ENCODE data around the gene CBL. TPM values are rescaled to one million over a fixed set of nuclear protein-coding genes. Genes with fewer than 3 reads are reported as not detected.

Gene CBL
- total RNA-seq, 4 donors from 2014 or later = 9.9 to 14.2 (median 12.4) TPM

- Histone ChIP-seq H3K27ac (peak overlapping the region in 1 of 4 donors; percentile 51), H3K36me3 (peaks cover 6 to 84% (median 17%) of the 10 kb centered on the region in 3 donors), H3K4me1 (peaks cover 0 to 22% (median 7%) of the 10 kb centered on the region in 3 donors), H3K4me3 (no peak overlapping the region), H3K9me3 (no peaks in the 10 kb centered on the region), H3K27me3 (no peaks in the 10 kb centered on the region)
- TF ChIP-seq CTCF (IDR thresholded peaks at IDR 0.05) (no peak), POLR2A (IDR thresholded peaks at IDR 0.05) (no peak)
- DNase-seq = no peak
- intact Hi-C loops (cut with DNase I) = loop anchor here (10.0 kb wide), 1 partner anchor 95 kb away; the partner anchor contains the start of gene CBL
- 90 to 98% methylated on average over 7 to 9 of the region's 9 CpGs for WGBS, 2 donors
Observed at GRCh38 chr11:119299416-119299815, 93.3 kb downstream of the CBL start.

- no peak overlapping the region for H3K4me3 ChIP-seq
- H3K27ac ChIP-seq = peak overlapping the region in 3 of 4 donors; percentile 5 to 51 (median 43)
- intact Hi-C loops (cut with DNase I) = no loop called here
- H3K4me1 ChIP-seq = peaks cover 0 to 22% (median 7%) of the 10 kb centered on the region in 3 donors
- TF ChIP-seq CTCF (IDR thresholded peaks at IDR 0.05) = no peak
- no peak for TF ChIP-seq POLR2A (IDR thresholded peaks at IDR 0.05)
- WGBS, 2 donors = 65 to 76% methylated on average over 3 of the region's 3 CpGs
- no peaks in the 10 kb centered on the region for H3K27me3 ChIP-seq
- H3K36me3 ChIP-seq = peaks cover 6 to 91% (median 17%) of the 10 kb centered on the region in 3 donors
- no peak for DNase-seq
- H3K9me3 ChIP-seq = no peaks in the 10 kb centered on the region
Observed at GRCh38 chr11:119300198-119300964, 94.2 kb downstream of the CBL start.

GRCh38 chr11:119303227-119303718 is 97.1 kb downstream of the CBL start:
- WGBS, 2 donors = 81 to 84% methylated on average over 5 of the region's 5 CpGs
- DNase-seq = no peak

GRCh38 chr11:119305556-119306372 is 99.6 kb downstream of the CBL start:
- intact Hi-C loops (cut with DNase I) = no loop called here
- Histone ChIP-seq H3K36me3 (peaks cover 0 to 84% (median 6%) of the 10 kb centered on the region in 3 donors), H3K27ac (peak overlapping the region; percentile 46 to 78 (median 73)), H3K4me1 (peaks cover 5 to 45% (median 19%) of the 10 kb centered on the region in 3 donors), H3K9me3 (no peaks in the 10 kb centered on the region), H3K27me3 (no peaks in the 10 kb centered on the region), H3K4me3 (no peak overlapping the region)
- no peak for DNase-seq
- 75 to 78% methylated on average over 5 to 7 of the region's 7 CpGs for WGBS, 2 donors
- TF ChIP-seq POLR2A (IDR thresholded peaks at IDR 0.05) (no peak), CTCF (IDR thresholded peaks at IDR 0.05) (no peak)

More at GRCh38 chr11:119303227-119303718, 97.1 kb downstream of the CBL start:
- H3K36me3 ChIP-seq = peaks cover 5 to 92% (median 17%) of the 10 kb centered on the region in 3 donors
- TF ChIP-seq CTCF (IDR thresholded peaks at IDR 0.05) (no peak), POLR2A (IDR thresholded peaks at IDR 0.05) (no peak)
- no peak overlapping the region for H3K4me3 ChIP-seq
- H3K4me1 ChIP-seq = peaks cover 0 to 40% (median 14%) of the 10 kb centered on the region in 3 donors
- H3K27me3 ChIP-seq = no peaks in the 10 kb centered on the region
- H3K27ac ChIP-seq = no peak overlapping the region
- intact Hi-C loops (cut with DNase I) = no loop called here
- no peaks in the 10 kb centered on the region for H3K9me3 ChIP-seq
